Stimulated activated CD8-positive, alpha-beta memory T cell treated with anti-CD3 and anti-CD28 coated beads, Interleukin-2, amount 100 ng/mL, for 1 hour (primary cell): ENCODE measurements around the gene CARMIL1.
"Not testable (repeated sequence)": the region's sequence is repeated elsewhere in the genome, so short reads cannot be mapped to it uniquely, and the experiment has no call there.

Experiments
- DNase-seq, 2 donors: peaks; one replicate each; pipeline ENCODE4 v3.0.0-alpha.2; 2020; ENCODE audit warnings: low read depth in 2 of 2

Gene CARMIL1

DNA sequence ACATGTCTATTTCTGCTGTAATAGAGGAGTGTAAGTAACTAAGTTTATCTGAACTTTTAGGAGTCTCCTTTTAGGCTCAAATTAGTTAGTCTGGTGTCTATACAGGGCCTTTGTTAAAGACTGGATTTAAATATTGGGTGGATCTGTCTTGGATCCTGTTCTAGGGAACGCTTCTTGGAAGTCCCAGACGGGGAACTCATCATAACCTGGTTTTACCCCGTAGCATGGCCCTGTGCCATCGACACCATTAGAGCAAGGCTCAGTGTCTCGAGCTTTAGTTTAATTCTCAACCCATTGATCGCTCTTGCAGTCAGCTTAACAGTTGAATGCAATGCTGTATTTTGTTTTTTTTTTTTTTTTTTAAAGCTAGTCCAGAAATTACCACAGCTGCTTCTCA lies 89.9 kb downstream of the CARMIL1 start:
- no peak for DNase-seq

DNA sequence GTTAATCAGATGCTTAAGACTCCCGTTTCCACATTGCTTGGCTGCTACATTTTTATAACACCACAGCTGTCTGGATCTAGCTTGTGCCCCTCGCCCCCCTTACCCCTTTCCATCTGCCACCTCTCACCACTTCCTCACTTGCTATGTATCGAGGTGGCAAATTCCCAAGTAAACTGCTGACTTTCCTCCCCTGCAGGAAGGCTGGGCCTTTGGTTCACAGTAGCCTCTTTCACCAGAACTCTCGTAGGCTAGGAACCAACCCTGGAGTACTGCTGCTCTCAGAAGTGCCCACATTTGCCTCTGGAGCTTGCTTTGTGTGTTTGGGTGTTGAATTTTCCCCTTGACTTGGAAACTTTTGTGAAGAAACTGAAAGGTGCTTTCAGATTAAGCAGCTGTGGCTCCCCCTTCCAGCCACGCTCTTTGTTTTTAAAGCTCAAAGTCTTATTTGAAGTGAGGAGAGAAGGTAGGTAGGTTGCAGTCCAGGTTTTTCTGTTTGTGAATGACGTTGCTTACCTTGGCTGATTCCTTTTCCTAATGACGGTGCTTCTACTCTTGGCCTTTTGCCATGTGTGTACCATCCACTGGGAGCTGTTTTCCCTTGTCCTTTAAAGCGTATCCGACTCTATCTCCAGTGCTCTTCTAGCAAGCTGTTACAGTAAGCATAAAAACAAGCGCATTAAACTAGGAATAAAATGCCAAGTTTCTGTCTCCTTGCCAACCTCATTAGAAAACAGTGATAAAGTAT lies 90.4 kb downstream of the CARMIL1 start:
- DNase-seq: no peak

DNA sequence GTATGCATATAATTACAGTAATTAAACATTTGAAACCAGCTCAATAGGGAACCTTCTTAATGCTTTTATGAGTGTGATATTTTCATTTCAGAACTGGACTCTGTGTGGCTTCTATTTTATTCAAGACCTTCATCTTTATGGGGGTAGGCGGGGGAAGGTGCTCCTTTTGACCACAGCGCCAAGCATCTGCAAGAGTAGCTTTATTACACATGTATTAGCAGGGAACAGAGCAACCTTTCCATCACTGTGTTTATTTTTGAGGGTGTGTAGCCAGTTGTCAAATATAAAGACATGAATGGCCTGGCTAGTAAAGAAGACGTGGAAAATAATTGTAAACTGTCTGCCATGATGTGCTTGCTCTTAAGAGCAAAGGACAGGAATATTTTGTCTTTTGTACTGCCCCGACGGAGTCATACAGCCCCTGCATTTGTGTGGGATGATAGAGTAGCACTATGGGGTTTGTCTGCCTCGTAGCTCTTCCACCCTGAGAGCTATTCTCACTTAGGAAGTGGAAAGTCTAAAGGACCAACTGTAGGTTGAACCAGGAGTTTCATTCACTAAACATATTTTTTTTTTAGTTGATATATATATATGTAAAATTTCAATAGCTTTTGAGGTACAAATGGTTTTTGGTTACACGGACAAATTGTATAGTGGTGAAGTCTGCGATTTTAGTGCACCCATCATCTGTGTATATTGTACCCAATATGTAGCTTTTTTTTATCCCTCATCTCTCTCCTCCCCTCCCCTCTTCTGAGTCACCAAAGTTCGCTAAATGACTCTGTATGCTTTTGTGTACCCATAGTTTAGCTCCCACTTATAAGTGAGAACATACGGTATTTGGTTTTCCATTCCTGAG lies 91.2 kb downstream of the CARMIL1 start:
- no peak for DNase-seq

DNA sequence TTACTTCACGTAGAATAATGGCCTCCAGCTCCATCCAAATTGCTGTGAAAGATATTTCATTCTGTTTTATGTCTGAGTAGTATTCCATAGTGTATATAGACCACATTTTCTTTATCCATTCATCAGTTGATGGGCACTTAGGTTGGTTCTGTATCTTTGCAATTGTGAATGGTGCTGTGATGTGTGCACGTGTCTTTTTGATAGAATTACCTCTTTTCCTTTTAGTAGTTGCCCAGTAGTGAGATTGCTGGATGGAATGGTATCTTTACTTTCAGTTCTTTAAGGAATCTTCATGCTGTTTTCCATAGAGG lies 91.8 kb downstream of the CARMIL1 start:
- no peak for DNase-seq

DNA sequence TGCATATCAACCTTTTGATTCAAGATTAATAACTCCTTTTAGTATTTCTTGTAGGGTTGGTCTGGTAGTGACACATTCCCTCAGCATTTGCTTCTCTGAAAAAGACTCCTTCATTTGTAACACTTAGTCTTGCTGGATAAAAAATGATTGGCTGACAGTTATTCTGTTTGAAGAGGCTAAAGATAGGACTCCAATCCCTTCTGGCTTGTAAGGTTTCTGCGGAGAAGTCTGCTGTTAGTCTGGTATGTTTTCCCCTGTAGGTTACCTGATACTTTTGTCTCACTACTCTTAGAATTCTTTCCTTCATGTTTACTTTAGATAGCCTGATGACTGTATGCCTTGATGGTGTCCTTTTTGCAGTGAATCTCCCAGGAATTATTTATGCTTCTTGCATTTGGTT lies 96.0 kb downstream of the CARMIL1 start:
- DNase-seq: no peak

DNA sequence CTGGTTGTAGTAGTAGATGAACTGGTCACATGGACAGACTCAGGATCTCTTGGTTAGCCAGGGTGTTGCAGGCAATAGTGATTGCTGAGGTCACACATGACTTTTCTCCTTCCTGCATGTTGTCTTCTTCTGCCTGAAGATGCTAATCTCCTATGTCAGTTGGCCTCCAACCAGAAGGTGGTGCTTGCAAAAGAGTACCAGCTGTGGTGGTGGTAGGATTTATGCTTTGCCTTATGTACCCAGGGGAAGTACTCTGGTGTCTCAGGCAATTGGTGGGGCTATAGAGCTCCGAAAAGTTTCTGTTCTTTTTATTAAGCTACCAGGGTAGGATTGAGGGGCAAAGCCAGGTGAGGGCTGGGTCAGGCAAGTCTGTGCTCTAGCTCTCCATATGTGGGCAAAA lies 98.5 kb downstream of the CARMIL1 start:
- DNase-seq: no peak

DNA sequence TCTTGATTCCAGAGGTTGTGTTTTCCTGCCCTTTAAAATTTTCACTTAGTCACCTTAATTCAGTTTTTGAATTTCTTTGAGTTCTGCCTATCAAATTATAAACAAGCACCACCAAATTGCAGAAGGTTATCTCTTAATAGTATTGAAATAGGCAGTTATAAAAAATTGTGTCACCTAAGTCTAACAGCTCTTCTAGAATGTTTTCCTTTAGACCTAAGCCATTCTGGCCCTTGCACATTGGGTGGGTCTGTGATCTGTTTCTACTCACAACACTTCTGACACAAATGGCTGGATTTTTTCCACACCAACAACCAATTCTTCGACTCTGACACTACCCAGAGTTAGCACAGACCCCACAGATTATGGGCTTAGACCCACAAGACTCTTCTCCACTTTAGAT lies 101.9 kb downstream of the CARMIL1 start:
- no peak for DNase-seq

DNA sequence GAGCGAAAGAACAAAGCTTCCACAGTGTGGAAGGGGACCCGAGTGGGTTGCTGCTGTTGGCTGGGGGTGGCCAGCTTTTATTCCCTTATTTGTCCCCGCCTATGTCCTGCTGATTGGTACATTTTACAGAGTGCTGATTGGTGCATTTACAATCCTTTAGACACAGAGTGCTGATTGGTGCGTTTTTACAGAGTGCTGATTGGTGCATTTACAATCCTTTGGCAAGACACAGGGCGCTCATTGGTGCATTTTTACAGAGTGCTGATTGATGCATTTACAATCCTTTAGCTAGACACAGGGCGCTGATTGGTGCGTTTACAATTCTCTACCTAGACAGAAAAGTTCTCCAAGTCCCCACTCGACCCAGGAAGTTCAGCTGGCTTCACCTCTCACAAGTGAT lies 103.3 kb downstream of the CARMIL1 start:
- DNase-seq: not testable (repeated sequence)

DNA sequence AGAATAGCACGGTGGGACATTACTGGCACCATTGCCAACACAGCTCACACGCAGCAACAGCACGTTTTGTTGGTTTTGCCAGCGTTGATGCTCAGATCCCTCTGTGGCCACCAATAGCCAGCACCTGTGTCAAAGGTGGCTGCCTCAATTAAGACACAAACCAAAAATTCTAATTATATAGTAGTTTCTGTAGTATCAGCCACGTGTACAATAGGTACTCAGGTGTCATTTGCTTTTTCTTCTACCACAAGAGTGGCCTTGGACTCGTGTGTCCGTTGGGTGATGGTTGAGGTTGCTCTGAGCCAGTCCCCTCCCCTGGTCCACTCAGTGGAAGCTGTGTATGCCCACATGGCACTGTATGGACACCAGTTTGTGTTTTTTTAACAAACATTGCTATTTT lies 105.1 kb downstream of the CARMIL1 start:
- DNase-seq: no peak

DNA sequence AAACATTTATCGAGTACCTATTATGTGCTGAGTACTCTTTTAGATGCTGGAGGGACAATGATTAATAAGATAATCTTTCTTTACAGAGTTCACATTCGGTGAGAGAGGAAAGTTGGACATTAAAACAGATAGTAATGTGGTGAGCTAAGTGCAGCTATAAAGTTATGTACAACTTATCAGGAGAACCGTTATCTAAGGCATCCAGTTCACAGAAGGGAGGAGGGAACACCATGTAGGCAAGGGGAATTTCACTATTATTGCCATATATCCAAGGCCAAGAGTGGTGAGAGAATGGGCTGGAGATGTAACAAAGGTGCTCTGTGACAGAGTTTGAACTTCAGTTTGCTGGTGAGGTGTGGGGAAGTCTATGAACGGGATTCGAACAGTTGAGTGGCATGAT lies 105.8 kb downstream of the CARMIL1 start:
- no peak for DNase-seq

DNA sequence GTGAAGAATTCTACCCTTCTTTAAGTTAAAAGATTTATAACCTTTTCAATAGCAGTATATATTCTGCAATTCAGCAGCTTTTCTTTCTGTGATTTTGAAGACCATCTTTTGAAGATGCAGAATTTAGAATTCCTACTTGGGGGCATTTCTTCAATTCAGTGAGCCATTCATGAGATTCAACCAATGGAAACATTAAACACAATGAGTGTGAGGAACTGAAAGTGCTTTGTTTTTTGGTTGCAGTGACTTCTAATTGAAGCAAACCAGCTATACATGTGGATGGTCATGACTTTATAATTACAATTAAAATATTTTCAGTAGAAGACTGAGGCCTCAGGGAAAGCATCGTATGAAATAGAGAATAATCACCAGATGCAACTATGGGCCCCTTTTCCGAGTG lies 108.3 kb downstream of the CARMIL1 start:
- no peak for DNase-seq

DNA sequence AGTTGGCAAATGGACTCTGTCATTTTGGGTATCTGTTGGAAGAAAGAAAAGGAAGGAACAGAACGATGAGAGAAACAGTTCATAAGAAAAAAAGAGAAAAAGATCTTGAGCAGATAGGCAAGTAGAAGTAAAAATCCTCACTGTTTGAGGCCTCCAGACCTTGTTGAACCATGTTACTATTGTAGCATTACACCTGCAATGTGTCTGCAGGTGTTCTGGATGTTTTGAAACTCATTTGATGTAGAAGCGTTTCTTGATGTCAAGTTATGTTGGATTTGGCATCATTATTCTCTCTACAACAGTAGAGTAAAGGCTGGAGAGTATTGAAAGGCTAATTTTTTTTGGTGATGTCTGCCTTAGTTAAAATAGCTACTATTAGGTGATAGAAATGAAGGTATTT lies 108.7 kb downstream of the CARMIL1 start:
- DNase-seq: no peak

DNA sequence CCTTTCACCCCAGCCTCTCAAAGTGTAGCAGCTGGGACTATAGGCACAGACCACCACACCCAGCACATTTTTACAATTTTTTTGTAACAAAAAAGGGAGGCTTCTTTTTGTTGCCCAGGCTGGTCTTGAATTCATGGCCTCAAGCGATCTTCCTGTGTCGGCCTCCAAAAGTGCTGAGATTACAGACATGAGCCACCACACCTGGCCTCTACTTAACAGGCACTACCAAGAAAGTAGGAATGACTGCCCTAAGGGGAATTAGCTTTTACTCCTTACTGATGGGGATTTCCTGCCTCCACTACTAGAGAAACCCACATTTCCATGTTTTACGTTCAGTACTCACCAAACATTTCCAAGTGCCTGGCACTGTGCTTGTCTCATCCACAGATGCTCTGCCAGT lies 109.6 kb downstream of the CARMIL1 start:
- no peak for DNase-seq

DNA sequence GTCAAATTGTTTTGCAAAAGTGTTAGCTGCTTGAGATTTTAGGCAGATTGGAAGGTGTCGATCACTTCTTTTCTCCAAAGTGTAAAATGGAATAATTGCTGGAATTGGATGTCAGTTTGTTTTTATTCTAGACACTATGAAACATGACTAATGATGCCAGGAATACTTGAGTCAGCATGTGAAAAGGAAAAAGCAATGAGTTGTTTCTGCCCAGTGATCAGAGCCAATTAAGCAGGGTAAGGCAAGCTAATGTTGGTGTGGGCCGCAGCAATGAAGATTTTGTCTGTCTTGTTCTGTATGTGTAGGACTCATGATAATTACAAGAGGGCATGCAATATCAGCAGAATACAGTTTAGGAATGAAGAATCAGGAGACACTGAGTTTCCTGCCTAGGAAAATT lies 110.3 kb downstream of the CARMIL1 start:
- no peak for DNase-seq

DNA sequence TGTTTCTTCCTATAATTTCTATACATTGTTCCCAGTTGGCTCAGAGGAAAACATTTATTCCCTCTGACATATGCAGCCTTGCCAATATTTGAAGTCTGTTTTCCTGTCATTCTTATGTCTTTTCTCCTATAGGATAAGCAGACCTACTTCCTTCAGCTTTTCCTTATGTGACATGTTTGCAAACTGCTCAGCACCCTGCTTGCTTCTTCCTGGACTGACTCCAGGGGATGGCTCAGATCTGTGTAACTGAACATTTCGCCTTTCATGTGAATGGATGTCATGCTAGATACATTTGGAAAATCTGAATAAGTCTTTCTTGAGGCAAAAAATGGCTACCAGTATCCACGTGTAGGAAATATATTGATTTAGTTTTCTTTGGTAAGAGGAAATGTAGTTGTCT lies 113.2 kb downstream of the CARMIL1 start:
- DNase-seq: no peak

DNA sequence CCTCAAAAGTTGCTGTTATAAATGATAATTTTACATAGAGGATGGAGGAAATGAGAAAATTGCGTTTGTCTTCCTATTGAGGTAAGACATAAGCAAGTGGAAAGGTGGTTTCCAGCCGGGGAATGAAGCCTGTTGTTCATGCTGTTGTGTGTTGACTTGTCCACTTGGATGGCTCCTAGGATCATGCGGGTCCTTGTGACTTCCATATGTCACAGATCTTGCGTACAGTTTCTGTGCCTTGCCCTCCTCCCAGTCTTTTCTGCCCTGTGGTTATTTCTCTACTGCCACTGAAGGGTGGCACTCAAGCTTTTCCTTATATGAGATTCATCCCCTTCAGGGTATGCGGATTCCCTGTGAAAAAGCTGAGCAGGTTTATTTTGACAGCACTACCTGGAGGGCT lies 116.6 kb downstream of the CARMIL1 start:
- DNase-seq: no peak

DNA sequence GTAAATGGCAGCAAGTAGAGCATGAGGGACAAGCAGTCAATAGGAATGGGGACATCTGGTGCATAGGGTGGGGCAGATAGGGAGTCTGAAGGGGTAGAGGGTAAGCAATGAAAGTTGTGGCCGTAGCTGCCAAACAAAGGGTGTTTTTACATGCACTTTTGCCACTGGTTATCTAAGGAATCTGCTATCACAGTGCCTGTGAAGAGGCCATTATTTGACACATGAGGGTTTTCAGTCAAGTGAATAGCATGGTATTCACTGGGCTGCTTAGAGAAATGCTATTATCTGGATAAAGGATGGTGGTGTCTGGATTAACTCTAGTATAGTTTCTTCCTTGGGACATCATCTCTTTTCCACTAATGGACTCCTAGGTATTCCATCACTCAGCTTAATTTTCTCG lies 118.2 kb downstream of the CARMIL1 start:
- no peak for DNase-seq

DNA sequence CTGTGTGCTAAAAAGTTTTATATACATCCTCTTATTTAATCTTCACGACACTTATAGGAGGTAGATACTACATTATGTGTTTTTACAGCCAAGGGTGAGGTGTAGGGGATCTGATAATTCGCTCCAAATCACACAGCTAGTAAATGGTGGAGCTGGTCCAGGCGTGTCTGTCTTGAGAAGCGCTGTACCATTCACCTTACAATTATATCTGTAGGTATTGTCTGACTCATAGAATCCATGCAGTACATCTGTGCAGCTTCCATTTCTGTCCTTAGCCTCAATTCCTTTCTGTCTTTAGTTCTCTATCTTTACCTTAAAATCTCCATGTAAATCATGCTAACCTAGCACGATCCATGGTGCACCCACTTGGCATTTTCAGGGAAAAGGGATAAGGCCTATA lies 120.7 kb downstream of the CARMIL1 start:
- DNase-seq: no peak

DNA sequence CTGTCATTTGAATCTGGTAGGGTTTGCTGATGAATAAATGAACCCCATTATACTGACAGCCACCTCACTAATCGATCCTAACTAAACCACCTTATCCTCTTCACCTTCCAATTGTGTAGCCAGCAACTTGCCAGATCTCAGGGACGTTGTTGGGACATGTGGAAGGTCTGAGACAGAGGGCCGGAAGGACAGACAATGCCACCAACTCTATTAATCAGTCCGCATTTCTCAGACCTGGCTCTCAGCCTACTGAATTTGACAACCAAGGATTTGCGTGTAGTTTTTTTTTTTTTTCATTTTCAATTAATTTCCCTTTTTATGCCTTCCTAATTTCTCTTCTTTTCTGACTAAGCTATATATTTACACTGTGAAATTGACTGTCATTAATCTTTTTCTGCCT lies 122.5 kb downstream of the CARMIL1 start:
- no peak for DNase-seq

DNA sequence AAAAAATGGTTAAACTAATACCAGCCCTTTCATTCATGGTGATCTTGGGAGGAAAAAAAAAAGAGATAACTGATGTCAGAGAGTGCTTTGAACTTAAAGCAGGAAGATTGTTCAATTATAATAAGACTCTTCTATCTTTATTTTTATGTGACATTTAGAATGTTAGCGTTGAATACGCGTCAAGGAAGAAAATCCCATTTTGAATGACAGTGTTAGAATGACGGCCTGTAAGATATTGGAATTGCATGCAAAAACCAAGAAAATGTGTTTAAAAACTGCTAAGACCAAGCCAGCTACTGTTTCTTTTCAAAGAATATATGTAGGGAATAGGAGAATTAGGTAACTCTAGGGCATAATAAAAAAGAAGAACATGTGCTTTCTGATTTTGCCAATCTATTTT lies 123.0 kb downstream of the CARMIL1 start:
- no peak for DNase-seq

DNA sequence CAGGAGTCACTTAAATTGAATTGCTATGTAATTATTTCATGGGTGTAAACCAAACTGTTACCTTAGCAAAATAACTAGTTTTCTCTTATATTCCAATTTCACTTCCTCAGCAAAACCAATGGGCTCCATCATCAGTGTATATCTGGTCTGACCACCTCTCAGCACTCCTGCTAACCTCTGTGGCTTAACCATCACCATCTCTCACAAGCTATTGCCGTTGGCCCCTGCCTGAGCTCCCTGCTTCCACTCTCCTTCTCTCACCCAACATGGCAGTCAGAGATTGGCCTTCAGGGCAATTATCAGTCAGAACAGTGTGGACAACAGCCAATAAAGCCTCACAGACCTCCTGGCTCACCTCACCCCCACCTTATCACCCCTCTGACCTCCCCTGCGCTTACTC lies 124.0 kb downstream of the CARMIL1 start:
- DNase-seq: no peak

DNA sequence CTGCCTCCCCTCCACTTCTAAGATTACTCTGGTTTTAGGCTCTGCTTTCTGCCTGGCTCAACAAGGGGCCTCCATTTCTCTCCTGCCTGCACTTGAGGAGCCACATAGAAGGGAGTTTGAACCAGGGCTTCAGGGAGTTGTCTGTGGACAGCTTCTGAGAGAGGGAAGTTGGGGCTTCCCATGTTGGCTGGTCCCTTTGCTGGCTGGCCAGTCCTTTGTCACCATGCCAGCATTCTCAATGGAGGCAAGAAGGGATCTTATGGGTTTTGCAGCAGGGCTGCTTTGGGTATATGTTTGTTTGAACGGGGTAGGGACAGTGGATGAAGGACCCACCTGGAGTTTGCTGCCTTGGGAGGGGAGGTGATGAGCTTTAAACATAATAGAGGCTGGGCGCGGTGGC lies 124.9 kb downstream of the CARMIL1 start:
- DNase-seq: no peak

DNA sequence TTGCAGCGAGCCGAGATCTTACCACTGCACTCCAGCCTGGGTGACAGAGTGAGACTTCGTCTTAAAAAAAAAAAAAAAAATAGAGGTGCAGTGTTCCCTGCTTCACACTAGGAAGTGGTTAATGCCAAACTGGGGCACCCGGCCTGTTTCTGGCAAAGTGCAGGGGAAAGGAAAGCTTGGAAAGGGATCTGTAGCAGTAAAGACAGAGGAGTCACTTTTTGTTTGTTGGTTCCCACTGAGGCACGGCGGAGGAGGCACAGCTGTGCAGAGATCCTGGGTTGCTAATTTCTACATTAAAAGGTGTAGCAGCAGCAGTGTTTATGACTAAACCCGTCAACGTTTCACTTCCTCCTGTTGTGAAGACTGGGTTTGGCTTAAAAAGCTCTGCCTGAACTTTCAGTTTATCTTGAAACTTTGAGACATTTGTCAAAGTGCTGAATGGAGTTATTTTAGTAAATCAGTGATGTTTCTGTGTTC lies 125.6 kb downstream of the CARMIL1 start:
- DNase-seq: no peak
